H1 (cell line): Measurements from ENCODE around the gene CDH12. TPM values are rescaled to one million over a fixed set of nuclear protein-coding genes. Genes with fewer than 3 reads are reported as not detected.

Experiments
- BCL11A ChIP-seq, 2 experiments: IDR thresholded peaks; one replicate each; pipeline ENCODE4 v1.6.1; 2011; ENCODE audit warnings: low read depth in 2 of 2, low read length in 2 of 2, mild to moderate bottlenecking in 2 of 2
- RFX5 ChIP-seq: IDR thresholded peaks from 2 replicates; pipeline ENCODE4 v1.6.1; 2011; ENCODE audit warnings: low read depth, low read length, improper control_type of control experiment, borderline replicate concordance
- SP4 ChIP-seq: IDR thresholded peaks from 2 replicates; pipeline ENCODE4 v1.6.1; 2012; ENCODE audit warnings: low read length, inconsistent platforms
- polyA plus RNA-seq, 7 experiments: library from polyadenylated mRNA; depleted of rRNA in 3 of 7; stranded (reverse) in 5 of 7; unstranded in 2 of 7; fragments of >200 nt in 5 of 7; fragments of 200-250 nt in 2 of 7; gene quantifications; 1 replicate in 5 of 7; 2 replicates in 1 of 7; 4 replicates in 1 of 7; pipeline versions ENCODE4 v1.2.1 to v1.2.3, GENCODE V29; 2011 to 2013; ENCODE audit warnings: missing spikeins in 2 of 7, mixed read lengths in 2 of 7
- total RNA-seq: library from RNA; stranded (reverse); fragmentation: NEBNext Ultra II Directional; extraction: Animal tissue kit (Norgen Biotek cat#: 25700); gene quantifications from 2 replicates; pipeline ENCODE4 v1.2.1, GENCODE V29; 2021

Gene CDH12
- total and polyA plus RNA-seq, 2 of the 8 experiments (the other 6 are each of a cell fraction or from before 2014, with no cell fraction given), result 0.03 TPM; not detected in 1

GRCh38 chr5:22238047-22238446 lies 615.1 kb downstream of the CDH12 start (continued):
- no peak for TF ChIP-seq SP4
- no peak for TF ChIP-seq RFX5
- no peak for TF ChIP-seq BCL11A (IDR thresholded peaks at IDR 0.05; ENCODE audit: low read depth in 2 of 2, low read length in 2 of 2)
